ENCODE data around the gene DAB2IP.

The DAB2IP gene

GRCh38 chr9:121807823-121808278 lies 156.4 kb downstream of the DAB2IP start:
- no peak for DNase-seq

- DNase-seq, result no peak
Measured at GRCh38 chr9:121808781-121809180, 157.3 kb downstream of the DAB2IP start.

GRCh38 chr9:121809356-121810050 lies 158.1 kb downstream of the DAB2IP start:
- no peak for DNase-seq

GRCh38 chr9:121810489-121810888 lies 159.1 kb downstream of the DAB2IP start:
- DNase-seq, result no peak

- no peak for DNase-seq
Measured at GRCh38 chr9:121811140-121811539, 159.7 kb downstream of the DAB2IP start.

GRCh38 chr9:121811751-121812150 lies 160.3 kb downstream of the DAB2IP start:
- DNase-seq, result no peak

GRCh38 chr9:121812159-121812735 lies 160.8 kb downstream of the DAB2IP start:
- no peak for DNase-seq

GRCh38 chr9:121813519-121814210 lies 162.2 kb downstream of the DAB2IP start:
- DNase-seq, result no peak

- no peak for DNase-seq
Measured at GRCh38 chr9:121814594-121814993, 163.2 kb downstream of the DAB2IP start.

- no peak for DNase-seq
Measured at GRCh38 chr9:121815084-121815483, 163.7 kb downstream of the DAB2IP start.

GRCh38 chr9:121815546-121816448 lies 164.4 kb downstream of the DAB2IP start:
- no peak for DNase-seq

GRCh38 chr9:121816449-121816817 lies 165.0 kb downstream of the DAB2IP start:
- DNase-seq, result no peak

- DNase-seq, result no peak
Measured at GRCh38 chr9:121816845-121817450, 165.5 kb downstream of the DAB2IP start.

- DNase-seq, result no peak
Measured at GRCh38 chr9:121817476-121817875, 166.0 kb downstream of the DAB2IP start.

GRCh38 chr9:121818016-121818661 lies 166.7 kb downstream of the DAB2IP start:
- DNase-seq, result no peak

GRCh38 chr9:121818841-121819427 lies 167.5 kb downstream of the DAB2IP start:
- no peak for DNase-seq

- no peak for DNase-seq
Measured at GRCh38 chr9:121819428-121820231, 168.2 kb downstream of the DAB2IP start.

- DNase-seq, result no peak
Measured at GRCh38 chr9:121820286-121821005, 169.0 kb downstream of the DAB2IP start.

- no peak for DNase-seq
Measured at GRCh38 chr9:121821326-121821725, 169.9 kb downstream of the DAB2IP start.

All from stimulated activated CD4-positive, alpha-beta T cell treated with anti-CD3 and anti-CD28 coated beads, Interleukin-4, amount 100 ng/mL, for 1 hour (primary cell).